Endometrial microvascular endothelial cells (primary cell): Measurements from ENCODE around the gene METTL26. TPM values are rescaled to one million over a fixed set of nuclear protein-coding genes. Genes with fewer than 3 reads are reported as not detected.

Experiments
- in situ Hi-C: cut with HindIII; loops from 2 replicates; pipeline ENCODE4 v1.10.0; 2017; ENCODE audit warnings: low sequenced_read_pairs, low pct_unique_long_range_greater_than_20kb; ENCODE audit errors: inconsistent ontology term
- total RNA-seq: library from RNA; depleted of rRNA; stranded (reverse); fragments of >200 nt; gene quantifications from one replicate; pipeline ENCODE4 v1.2.3, GENCODE V29; 2015; ENCODE audit errors: inconsistent ontology term

Gene METTL26
- total RNA-seq, 1 donor from 2014 or later, result 119 TPM

DNA sequence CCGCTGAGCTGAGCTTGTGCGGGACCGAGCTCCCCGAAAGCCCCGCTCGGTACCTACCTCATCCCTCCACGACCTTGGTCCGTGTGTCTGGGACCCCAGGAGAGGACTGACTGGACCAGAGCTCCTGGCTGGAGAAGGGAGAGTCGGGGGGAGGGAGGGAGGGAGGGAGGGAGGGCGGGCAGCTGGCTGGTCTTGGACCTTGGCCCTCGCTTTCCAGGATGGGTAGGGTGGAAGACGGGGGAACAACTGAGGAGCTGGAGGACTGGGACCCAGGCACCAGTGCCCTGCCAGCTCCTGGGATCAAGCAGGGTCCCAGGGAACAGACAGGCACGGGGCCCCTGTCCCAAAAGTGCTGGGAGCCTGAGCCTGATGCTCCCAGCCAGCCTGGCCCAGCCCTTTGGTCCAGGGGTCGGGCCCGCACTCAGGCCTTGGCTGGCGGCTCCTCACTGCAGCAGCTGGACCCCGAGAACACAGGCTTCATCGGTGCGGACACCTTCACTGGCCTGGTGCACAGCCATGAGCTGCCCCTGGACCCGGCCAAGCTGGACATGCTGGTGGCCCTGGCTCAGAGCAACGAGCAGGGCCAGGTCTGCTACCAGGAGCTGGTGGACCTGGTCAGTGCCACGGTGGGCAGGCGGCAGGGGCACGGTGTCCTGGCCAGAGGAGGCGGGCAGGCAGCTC, 39.9 kb upstream of the METTL26 start:
- in situ Hi-C loops, result no loop called here

DNA sequence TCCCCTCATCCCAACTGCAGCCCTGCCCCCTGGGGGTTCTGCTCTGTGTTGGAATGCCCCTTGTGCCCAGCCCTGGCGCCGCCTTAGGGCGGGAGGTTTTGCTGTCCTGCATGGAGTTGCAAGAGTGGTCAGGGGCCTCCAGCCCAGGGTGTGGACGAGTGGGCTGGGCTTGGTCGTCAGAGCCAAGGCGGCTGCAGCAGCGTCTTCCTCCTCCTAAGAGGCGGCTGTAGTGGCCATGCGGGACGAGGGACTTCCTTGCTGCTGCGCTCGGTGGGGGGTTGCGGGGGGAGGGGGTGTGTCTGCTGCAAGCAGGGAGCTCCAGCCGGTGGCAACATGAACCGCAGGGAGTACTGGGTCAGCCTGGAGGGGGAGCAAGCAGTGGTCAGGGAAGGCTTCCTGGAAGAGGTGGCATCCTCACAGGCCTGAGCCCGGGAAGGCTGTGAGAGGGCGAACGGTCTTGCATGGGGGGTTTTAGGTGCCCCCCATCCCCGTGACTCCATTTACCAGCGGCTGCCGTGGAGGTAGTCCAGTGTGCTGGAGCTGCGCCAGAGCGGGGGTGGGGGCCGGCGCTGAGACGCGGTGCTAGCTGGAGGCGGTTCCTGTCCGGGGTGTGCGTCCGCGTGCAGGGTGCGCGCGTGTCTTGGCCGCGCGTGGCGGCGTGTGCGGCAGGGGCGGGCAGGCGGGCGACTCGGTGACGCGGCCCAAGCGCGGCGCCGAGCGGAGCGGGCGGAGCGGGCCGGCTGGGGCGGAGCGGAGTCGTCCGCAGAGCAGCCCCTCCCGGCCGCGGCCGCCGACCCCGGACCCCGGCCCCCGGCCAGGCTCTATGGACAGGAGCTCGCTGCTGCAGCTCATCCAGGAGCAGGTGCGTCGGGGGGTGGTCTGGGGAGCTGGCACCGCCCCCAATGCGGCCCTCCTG, 39.1 kb upstream of the METTL26 start, which contains the start of gene RHBDL1:
Gene RHBDL1 (plus strand): TSS at position 704 of the 916 bp plus-strand sequence. CDS start 120 bp downstream, at position 824.
- in situ Hi-C loops, result no loop called here

DNA sequence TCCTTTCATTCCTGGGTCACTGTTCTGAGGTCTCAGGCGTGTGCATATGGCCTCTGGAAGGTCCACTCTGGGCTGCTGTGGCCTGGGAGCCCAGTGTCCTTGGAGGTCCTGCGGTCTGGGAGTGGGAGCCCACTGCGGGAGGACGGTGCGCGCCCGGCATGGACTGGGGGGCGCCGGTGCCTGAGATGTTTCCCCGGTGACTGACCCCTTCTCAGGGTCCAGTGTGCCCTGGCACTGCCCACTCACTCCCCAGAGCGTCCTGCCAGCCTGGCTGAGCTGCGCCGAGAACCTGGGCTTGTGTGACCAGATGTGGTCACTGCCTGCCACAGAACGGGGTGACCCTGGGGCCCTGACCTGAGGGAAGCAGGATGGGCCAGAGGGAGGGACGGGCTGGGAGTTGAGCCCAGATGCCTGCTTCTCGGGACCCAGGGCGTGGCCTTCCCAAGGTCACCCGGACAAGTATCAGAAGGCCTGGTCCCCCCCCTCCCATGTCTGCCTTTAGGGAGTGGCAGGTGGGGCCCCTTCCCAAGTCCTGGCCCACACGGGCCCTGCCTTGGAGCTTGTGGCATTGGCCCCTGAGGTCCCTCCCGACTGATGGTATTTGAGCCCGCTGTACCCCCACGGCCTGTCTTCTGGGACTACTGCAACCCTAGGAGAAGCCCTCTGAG, 38.2 kb upstream of the METTL26 start:
- in situ Hi-C loops, result no loop called here

DNA sequence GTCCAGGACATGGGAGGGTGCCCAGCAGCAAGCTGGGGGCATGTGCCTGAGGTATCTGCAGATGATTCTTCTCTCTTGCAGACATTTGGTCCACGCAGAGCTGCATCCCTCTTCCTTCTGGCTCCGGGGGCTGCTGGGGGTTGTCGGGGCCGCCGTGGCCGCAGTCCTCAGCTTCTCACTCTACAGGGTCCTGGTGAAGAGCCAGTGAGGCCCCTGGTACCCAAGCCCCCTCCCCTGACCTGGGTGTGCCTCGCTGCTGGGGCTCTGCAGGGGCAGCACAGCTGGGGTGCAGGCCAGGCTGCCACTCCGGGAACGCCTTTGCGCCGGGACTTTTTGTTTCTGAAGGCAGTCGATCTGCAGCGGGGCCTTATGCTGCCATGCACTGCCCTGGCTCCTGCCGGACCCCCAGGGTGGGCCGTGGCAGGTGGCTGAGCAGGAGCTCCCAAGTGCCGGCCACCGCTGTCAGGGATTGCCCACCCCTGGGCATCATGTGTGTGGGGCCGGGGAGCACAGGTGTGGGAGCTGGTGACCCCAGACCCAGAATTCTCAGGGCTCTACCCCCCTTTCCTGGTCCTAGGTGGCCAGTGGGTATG, 37.4 kb upstream of the METTL26 start:
- in situ Hi-C loops, result no loop called here

DNA sequence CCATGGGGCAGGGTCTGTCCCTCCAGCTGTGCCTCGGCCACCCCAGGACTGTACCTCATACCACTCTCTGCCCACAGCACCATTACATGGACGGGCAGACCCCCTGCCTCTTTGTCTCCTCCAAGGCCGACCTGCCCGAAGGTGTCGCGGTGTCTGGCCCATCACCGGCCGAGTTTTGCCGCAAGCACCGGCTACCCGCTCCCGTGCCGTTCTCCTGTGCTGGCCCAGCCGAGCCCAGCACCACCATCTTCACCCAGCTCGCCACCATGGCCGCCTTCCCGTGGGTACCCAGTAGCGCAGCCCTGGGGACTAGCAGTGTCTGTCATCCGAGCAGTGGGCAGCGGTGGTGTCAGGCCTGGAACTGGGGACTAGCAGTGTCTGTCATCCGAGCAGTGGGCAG, 36.7 kb upstream of the METTL26 start:
- in situ Hi-C loops, result no loop called here

DNA sequence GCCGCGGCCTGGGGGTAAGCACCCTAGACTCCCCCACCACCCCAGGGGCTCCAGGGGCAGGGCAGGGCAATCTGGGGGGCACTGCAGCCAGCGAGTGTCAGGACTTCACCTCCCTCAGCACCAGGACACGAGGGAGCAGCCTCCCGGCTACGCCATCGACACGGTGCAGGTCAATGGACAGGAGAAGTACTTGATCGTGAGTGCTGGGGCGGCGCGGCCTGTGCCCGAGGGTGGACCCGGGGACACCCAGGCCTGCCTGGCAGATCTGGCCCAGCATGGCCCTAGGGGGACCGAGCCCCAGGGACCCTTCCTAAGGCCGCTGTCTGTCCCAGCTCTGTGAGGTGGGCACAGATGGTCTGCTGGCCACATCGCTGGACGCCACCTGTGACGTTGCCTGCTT, 36.3 kb upstream of the METTL26 start:
- in situ Hi-C loops, result no loop called here

DNA sequence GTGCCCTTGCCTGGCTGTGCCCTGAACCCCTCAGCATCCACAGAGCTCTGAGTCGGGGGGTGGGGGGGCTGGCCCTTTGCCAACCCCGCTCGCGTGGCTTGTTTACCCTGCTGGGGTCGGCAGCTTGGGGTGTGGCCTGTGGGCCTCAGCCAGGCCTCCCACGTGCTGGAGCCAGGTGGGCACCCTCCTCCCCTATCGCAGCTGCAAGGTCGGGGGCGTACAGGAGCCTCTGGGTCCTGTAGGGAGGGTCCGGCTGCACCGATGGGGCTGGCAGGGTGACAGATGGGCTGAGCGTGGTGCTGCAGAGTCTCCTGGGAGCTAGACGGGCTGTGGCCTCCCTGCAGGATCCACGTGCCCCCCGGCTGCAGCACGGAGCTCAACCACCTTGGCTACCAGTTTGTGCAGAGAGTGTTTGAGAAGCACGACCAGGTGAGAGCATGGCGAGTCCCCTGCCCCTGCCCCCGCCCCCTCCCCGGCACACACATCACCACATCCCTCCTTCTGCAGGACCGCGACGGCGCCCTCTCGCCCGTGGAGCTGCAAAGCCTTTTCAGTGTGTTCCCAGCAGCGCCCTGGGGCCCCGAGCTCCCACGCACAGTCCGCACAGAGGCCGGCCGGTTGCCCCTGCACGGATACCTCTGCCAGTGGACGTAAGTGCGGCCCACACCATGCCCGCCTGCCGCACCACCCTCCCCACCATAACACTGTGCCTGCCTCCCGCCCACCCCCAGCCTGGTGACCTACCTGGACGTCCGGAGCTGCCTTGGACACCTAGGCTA, 35.4 kb upstream of the METTL26 start:
- in situ Hi-C loops, result no loop called here

DNA sequence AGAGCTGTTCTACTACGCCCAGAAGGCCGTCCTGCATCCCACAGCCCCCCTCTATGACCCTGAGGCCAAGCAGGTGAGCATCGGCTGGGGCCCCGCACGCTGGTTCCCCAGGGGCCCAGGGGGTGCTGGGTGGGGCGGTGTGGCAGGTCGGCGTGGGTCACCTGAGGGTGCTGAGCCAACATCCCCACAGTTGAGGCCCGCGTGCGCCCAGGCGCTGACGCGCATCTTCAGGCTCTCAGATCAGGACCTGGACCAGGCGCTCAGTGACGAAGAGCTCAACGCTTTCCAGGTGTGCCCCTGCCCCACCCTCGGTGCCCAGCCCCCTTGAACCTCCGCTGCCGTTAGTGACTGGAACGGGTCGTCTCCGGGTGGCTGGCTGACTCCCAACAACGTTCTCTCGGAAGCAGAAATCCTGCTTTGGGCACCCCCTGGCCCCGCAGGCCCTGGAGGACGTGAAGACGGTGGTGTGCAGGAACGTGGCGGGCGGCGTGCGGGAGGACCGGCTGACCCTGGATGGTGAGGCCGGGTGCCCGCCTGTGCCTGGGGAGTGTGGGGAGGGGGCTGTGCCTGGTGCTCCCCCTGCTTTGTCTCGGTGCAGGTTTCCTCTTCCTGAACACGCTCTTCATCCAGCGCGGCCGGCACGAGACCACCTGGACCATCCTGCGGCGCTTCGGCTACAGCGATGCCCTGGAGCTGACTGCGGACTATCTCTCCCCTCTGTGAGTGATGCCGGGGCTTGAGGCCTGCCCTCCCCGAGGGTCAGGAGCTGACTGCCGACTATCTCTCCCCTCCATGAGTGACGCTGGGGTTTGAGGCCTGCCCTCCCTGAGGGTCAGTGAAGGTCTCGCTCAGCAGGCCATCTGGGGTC, 34.6 kb upstream of the METTL26 start:
- in situ Hi-C loops, result no loop called here

DNA sequence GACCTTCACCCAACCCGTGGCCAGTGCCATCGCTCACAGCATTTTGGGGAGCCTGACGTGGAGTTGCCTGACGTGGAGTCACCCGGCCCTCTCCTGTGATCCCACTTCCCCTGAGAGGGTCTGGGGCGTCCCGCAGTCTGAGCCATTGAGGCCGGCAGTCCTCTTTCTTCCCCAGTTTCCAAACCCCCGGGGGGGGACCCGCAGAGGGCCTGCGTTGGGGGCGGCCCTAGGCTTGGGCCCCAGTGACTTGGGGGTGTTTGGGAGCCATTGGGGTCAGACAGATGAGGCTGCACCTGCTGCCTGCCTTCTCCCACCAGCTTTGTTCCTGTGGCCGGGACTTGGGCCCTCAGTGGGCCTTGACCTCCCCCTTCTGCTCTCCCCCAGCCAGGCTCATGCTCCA, 33.6 kb upstream of the METTL26 start:
- in situ Hi-C loops, result no loop called here

DNA sequence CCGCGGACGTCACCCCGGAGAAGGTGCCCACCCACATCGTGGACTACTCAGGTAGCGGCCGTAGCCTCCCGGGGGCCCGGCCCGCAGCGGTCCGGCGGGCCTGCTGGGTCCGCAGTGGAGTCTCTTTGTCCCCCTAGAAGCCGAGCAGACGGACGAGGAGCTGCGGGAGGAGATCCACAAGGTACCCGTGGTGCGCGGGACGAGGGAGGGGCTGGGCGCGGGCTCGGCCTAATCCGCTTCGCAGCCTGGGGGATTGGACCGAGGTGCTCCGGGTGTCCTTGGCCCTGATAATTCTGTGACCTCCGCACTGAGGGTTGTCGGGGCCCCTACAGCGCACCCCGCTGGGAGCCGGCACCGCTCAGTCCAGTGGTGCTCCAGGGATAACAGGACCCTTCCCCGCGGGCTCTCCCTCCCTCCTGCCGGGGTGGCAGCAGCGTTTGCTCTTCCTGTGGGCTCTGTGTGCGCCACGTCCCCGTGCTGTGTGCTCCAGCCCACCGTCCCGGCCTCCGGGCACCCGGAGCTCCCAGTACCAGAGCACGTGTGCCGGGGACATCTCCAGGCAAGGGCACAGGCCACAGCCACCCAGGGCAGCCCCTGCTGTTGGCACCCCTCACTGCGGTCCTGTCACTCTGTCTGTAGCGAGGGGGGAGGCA, 32.5 kb upstream of the METTL26 start:
- in situ Hi-C loops, result no loop called here

DNA sequence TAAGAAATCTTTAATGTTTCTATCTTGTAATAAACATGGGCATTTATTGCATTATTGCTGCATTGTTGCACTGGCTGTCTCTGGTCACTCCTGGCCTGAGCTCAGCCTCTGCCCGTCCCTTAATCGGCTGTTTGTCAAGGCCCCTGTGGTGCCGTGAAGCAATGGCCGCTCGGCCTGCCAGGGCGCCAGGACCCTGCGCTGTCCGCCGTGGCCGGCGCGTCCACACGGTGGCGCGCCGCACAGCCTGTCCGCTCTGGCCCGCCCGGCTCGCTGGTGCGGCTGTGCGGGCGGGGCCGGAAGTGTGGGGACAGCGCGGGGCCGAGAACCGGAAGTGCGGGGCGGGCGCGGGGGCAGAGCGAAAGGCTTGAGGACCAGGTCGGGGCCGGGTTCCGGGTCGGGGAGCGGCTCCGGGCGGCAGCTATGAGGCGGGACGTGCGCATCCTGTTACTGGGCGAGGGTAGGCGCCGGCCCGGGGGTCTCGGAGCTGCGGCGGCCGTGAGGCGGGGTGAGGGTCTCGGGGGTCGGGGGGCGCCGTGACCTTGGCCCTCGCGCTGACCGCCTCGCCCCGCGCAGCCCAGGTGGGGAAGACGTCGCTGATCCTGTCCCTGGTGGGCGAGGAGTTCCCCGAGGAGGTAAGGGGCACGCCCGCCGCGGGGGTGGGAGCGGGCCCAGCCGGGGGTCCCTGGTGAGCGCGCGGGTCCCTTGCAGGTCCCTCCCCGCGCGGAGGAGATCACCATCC, 31.8 kb upstream of the METTL26 start, which contains the start of gene RHOT2:
Gene RHOT2 (plus strand): TSS at position 353 of the 739 bp plus-strand sequence. CDS start 68 bp downstream, at position 421.
- in situ Hi-C loops, result no loop called here

DNA sequence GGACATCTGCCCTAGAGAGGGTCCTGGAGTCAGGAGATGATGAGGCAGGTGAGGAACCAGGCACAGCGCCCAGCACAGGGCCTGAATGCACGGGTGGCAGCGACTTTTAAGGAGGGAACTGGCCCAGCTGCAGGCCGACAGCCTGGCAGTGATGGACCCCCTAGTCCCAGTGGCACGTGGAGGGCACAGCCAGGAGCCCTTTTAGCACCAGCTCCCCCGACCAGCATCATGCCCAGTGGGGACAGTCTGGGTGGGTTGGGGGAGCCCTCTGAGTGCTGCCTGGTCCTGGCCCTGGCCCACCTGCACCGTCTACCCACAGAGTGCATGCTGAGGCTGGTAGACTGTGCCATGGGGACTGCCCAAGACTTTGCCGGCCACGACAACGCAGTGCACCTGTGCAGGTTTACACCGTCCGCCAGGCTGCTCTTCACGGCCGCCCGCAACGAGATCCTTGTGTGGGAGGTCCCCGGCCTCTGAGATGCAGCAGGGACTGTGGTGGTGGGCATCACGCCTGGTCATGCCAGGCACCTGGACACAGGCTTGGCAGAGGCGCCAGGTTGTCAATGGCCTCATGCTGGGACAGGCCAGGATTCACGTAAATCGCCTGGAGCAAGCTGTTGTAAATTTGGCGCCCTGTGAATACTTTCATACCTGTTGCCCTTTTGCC, 31.1 kb upstream of the METTL26 start:
- in situ Hi-C loops, result no loop called here

DNA sequence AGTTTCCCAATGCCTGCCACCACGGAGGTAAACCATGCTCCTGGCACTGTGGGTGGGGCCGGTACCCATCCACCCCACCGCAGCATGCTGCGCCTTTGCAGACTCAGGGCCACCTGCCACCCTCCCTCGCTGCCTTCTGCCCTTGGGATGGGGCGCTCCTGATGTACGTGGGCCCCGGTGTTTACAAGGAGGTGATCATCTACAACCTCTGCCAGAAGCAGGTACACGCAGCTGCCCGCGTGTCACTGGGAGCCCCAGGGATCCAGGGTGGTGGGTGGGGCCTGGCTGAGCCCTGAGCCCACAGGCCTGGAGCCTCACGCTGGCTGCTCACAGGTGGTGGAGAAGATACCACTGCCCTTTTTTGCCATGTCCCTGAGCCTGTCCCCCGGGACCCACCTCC, 30.5 kb upstream of the METTL26 start:
- in situ Hi-C loops, result no loop called here

DNA sequence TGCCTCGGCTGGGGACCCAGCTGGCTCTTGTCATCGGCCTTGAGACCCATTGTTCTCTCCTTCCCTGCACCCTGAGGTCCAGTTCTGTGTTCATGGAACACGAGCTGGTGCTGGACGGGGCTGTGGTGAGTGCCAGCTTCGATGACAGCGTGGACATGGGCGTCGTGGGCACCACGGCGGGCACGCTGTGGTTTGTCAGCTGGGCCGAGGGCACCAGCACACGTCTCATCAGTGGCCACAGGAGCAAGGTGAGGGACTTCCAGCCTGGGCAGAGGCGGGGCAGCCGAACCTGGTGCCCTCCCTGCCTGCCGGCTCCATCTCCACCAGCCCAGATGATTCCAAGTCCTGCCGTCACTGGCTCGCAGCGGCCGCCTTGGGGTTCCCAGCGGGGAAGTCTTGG, 26.5 kb upstream of the METTL26 start:
- in situ Hi-C loops, result no loop called here

DNA sequence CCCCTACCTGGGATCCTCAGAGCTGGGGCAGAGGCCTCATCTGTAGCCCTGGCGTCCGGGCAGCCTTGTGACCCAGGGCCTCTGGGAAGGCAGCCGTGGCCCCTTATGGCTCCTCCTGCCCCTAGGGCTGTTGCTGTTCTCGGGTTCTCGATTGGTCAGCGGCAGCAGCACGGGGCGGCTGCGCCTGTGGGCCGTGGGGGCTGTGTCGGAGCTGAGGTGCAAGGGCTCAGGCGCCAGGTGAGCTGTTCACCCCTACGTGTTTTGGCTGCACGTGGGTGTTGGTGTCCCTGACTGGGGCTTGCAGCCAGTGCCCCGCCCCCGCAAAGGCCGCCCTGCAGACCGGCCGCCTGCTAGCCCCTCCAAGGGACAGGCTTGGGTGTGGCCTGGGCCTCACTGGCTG, 26.0 kb upstream of the METTL26 start:
- in situ Hi-C loops, result no loop called here
